HL-60 (cell line): ENCODE results near the gene COL4A6.

ENCODE experiments used
- DNase-seq, 2 experiments: peaks; one replicate each; pipeline ENCODE4 v3.0.0-alpha.2; 2010 to 2020; ENCODE audit warnings: low read depth in 1 of 2, low spot score in 1 of 2
- H3K27ac ChIP-seq: fragments of 250-450 bp; sonication (Bioruptor Pico); replicated peaks from 2 replicates; pipeline ENCODE4 v1.5.1; 2020; ENCODE audit warnings: mild to moderate bottlenecking, moderate library complexity
- H3K27me3 ChIP-seq: fragments of 250-450 bp; sonication (Bioruptor Pico); 2 replicates; pipeline ENCODE4 v1.5.1; 2021; ENCODE audit warnings: mild to moderate bottlenecking, moderate library complexity; ENCODE audit not compliant: insufficient read depth, poor library complexity, severe bottlenecking
- H3K4me3 ChIP-seq: replicated peaks from 2 replicates; pipeline ENCODE4 v1.5.1; 2011; ENCODE audit warnings: mild to moderate bottlenecking, control low read depth, low read length; ENCODE audit not compliant: insufficient read depth
- CTCF ChIP-seq: IDR thresholded peaks from one replicate; pipeline ENCODE4 v1.5.1; 2011; ENCODE audit warnings: low read length, control low read depth, inconsistent platforms; ENCODE audit not compliant: insufficient read depth
- GABPA ChIP-seq: IDR thresholded peaks from 2 replicates; pipeline ENCODE4 v1.6.1; 2012; ENCODE audit warnings: low read depth
- POLR2AphosphoS5 ChIP-seq: IDR thresholded peaks from 2 replicates; pipeline ENCODE4 v1.6.1; 2012; ENCODE audit warnings: low read depth
- REST ChIP-seq: IDR thresholded peaks from 2 replicates; pipeline ENCODE4 v1.6.1; 2012; ENCODE audit warnings: low read depth; ENCODE audit not compliant: insufficient replicate concordance
- SPI1 ChIP-seq: IDR thresholded peaks from 2 replicates; pipeline ENCODE4 v1.6.1; 2012; ENCODE audit warnings: low read depth, mild to moderate bottlenecking, borderline replicate concordance

COL4A6 gene

GRCh38 chrX:108417257-108417656 is 21.0 kb downstream of the COL4A6 start:
- no peak overlapping the region for H3K27ac ChIP-seq
- DNase-seq: no peak
- H3K4me3 ChIP-seq: no peak overlapping the region
- H3K27me3 ChIP-seq: no peaks in the 10 kb centered on the region
- no peak for TF ChIP-seq SPI1
- no peak for TF ChIP-seq REST
- no peak for TF ChIP-seq POLR2AphosphoS5
- TF ChIP-seq CTCF: no peak
- no peak for TF ChIP-seq GABPA

GRCh38 chrX:108415891-108416290 is 22.3 kb downstream of the COL4A6 start:
- TF ChIP-seq GABPA: no peak
- TF ChIP-seq POLR2AphosphoS5: no peak
- no peak for TF ChIP-seq REST
- no peak for TF ChIP-seq SPI1
- no peak for TF ChIP-seq CTCF
- DNase-seq: no peak
- no peaks in the 10 kb centered on the region for H3K27me3 ChIP-seq
- H3K27ac ChIP-seq: no peak overlapping the region
- H3K4me3 ChIP-seq: no peak overlapping the region

- Histone ChIP-seq H3K27ac (no peak overlapping the region), H3K27me3 (no peaks in the 10 kb centered on the region)
- TF ChIP-seq POLR2AphosphoS5 (no peak), GABPA (no peak), SPI1 (no peak), CTCF (no peak), REST (no peak)
Measured at GRCh38 chrX:108415146-108415545, 23.1 kb downstream of the COL4A6 start.

More at GRCh38 chrX:108415146-108415545, 23.1 kb downstream of the COL4A6 start:
- DNase-seq: no peak
- no peak overlapping the region for H3K4me3 ChIP-seq
